ENCODE measurements around the gene RAF1.
"Not testable (repeated sequence)": the region's sequence is repeated elsewhere in the genome, so short reads cannot be mapped to it uniquely, and the experiment has no call there.

RAF1 gene

DNA sequence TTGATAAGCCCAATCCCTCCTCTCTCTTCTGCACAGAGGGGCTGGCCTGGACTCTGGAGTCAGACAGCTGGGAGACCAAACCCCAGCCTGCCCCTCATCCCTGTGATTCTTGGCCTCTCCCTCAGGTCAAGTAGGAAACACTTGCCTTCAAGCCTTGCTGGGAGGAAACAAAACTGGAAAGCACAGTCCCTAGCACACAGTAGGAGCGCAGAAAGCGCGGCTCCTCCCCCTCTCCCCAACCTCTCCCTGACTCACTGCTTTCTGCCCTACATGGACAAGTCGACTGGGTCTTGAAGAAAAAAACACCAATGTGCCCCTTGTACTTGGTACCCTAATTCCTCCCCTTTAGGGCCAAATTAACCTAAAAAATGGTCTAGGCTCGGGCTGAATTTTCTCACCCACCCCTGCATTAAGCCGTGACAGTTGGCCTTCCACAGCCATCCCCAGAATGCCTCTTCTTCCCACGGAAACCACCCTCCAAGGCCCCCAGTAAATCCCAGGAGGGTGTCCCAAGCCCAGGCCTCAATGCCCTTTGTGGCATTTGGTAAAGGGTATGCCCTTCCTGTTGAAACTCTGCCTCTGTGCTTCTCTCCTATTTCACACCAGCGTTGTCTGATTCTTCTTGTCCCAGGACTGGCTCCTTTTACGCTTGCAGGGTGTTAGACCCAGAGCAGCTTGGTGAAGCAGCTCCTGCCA is 11.3 kb upstream of the RAF1 start:
- DNase-seq: no peak

DNA sequence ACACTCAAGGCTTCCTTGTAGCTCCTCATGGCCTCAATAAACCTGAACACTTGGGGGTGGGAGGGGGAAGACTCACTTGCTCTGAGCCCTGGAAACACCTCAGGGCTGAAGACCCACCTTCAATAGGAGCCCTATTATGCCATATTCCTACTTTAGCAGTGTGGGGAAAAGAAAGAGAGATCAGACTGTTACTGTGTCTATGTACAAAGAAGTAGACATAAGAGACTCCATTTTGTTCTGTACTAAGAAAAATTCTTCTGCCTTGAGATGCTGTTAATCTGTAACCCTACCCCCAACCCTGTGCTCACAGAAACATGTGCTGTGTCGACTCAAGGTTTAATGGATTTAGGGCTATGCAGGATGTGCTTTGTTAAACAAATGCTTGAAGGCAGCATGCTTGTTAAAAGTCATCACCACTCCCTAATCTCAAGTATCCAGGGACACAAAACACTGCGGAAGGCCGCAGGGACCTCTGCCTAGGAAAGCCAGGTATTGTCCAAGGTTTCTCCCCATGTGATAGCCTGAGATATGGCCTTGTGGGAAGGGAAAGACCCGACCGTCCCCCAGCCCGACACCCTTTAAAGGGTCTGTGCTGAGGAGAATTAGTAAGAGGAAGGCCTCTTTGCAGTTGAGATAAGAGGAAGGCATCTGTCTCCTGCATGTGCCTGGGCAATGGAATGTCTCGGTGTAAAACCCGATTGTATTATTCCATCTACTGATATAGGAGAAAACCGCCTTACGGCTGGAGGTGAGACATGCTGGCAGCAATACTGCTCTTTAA is 10.2 kb upstream of the RAF1 start:
- not testable (repeated sequence) for DNase-seq

DNA sequence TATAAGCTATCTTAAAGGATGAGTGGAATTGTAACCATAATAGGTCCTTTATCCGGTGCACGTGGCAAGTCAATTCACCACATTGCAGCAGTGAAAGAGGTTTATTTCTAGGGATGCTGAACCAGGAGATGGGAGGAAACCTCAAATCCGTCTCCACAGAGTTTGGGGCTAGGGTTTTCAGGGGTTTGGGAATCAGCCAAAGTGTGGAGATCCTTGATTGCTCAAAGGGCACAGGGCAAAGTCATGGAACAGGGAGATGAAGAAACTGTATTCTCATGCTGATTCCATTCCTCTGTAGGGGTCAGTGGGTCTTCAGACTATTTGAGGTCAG is 7.2 kb upstream of the RAF1 start:
- DNase-seq: no peak

DNA sequence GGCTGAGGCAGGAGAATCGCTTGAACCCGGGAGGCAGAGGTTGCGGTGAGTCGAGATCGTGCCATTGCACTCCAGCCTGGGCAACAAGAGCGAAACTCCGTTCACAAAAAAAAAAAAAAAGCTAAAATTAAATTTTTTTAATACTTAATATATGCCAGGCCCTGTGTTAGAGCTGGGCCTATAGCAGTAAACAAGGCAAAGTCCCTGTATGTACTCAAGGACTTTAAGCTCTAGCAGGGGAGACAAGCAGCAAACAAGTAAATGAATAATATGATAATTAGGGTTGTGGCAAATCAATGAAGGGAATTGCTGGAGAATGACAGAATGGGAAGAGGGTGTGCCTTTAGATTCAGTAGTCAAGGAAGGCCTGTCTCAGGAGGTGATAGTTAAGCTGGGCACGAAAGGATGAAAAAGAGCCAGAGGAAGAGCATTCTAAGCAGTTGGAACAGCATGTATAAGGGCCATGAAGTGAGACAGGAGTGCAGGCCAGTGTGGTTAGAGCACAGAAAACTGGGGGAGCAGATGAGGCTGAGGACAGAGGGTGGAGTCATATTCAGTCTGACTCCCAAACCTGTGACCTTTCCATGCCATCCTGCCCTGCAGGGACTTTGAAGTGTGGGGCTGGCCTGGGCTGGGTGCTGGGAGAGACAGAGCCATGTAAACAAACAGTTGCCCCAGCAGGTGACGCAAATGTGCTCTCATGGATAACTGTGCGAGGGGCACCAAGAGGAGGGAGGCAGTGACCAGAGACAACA is 6.6 kb upstream of the RAF1 start:
- no peak for DNase-seq

DNA sequence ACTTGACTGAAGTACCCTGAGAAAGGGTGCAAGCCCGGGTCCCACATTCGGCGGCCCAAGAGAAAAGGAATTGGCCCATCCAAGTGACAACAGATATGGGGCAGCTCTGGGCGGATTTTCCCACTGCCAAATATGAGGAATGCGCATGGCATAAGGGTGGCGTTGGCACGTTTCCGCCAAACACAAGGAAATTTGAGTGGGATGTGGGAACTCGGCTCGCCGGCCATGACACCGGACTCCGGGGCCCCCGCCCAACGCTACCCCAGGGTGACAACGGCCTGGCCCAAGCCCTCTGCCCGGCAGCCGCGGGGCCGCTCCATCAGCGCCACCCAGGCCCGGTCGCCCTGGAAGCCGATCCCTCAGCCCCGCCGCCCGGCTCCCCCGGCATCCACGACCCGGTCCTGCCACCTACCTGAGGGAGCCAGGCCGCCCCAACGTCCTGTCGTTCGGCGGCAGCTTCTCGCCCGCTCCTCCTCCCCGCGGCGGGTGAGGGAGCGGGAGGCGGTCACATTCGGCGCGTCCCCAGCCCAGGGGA is 449 bp downstream of the RAF1 start:
- DNase-seq: no peak

DNA sequence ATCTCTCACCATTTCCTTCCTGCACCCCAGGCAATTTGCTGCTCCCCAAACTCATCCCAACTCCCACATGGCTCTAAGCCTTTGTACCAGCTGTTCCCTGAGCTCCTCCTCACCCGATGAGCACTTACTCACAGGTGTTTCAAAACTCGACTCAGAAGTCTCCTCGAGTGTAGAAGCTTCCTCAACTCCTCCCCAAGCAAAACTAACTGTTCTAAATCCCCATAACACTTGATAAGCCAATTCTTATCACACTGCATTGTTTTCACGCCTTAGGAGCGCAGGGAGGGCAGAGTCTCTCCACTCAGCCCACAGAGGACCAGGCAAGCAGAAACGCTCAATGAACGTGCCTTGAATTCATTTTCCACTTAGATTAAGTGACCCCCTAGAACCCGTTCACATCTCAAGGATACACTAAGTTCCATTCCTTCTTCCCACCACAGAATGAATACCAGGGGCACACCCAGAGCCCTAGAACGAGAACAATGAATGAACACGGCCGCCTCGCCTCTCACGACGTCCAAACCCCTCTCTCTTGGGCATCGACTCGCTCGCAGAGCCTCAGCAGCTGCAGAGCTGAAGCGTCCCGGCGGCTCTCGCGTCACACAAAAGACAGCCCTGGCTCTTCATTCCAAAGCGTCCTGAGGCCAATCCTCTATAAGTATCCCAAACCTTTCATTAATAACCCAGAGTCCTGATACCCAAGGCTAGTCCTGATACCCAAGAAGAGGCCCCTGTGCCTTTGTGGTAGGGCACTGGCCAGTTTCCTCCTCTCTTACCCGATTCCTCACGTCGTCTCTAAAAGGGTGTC is 1.1 kb downstream of the RAF1 start:
- DNase-seq: peak in 1 of 2 experiments; percentile 37

DNA sequence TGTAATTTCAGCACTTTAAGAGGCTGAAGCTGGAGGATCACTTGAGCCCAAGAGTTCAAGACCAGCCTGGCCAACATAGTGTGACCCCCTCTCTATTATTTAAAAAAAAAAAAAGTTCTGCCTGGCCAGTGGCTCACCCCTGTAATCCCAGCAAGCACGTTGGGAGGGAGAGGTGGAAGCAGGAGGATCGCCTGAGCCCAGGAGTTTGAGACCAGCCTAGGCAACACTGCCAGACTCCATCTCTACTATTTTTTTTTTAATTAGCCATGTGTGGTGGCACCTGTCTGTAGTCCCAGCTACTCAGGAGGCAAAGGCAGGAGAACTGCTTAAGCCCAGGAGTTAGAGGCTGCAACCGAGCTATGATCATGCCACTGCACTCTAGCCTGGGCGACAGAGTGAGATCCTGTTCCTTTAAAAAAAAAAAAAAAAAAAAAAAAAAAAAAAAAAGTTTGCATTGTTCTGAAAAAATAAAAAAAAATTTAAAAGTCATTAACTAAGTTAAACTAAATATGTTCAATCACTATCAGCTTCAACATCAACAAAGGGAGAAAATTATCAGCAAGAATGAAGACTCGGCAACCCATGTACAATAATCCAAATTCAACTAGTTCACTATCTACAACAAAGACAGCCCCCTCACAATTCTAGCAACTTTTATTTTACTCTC is 1.9 kb downstream of the RAF1 start:
- no peak for DNase-seq

DNA sequence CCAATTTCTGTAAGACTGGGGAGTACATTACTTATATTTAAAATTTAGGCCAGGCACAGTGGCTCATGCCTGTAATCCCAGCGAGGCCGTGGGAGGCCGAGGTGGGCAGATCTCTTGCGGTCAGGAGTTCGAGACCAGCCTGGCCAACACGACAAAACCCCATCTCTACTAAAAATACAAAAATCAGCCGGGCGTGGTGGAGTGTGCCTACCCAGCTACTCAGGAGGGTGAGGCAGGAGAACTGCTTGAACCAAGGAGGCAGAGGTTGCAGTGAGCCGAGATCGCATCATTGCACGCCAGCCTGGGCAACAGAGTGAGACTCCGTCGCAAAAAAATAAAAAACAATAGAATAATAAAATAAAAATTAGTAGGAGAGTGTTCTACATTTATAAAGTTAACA is 2.5 kb downstream of the RAF1 start:
- DNase-seq: not testable (repeated sequence)

DNA sequence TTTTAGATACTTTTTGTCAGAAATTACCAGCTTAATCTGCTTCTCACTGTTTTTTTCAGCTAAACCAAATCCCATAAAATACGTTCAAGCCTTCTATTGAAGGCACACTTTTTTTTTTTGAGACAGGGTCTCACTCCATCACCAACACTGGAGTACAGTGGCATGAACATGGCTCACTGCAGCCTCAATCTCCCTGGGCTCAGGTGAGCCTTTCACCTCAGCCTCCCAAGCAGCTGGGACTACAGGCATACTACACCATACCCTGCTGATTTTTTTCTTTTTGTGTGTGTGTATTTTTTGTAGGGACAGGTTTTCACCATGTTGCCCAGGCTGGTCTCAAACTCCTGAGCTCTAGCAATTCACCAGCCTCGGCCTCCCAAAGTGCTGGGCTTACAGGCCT is 3.7 kb downstream of the RAF1 start:
- no peak for DNase-seq

DNA sequence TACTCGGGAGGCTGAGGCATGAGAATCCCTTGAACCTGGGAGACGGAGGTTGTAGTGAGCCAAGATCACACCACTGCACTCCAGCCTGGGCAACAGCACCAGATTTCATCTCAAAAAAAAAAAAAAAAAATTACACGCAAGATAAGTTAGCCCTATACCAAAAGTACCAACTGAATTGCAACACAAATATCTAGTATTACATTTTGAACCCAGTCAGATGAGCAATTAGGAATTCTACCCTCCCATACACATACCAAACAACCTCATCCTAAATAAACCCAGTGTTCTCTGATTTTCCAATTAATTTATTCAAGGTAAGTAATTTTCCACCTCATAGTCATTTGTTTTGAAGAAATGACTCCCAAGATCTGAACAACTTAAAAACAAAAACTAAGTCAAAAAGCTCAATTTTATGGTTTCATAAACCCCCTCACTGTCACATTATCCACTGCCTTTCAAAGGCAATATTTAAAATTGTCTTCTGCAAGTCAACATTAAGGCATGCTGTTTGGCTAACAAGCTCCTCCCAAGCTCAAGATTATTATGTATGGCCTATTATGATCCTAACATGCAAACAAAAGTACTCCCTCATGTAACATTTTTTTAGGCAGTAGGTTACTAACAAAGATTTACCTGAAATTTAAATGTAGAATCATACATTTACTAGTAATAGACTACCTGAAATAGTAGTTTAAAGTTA is 4.5 kb downstream of the RAF1 start:
- no peak for DNase-seq

DNA sequence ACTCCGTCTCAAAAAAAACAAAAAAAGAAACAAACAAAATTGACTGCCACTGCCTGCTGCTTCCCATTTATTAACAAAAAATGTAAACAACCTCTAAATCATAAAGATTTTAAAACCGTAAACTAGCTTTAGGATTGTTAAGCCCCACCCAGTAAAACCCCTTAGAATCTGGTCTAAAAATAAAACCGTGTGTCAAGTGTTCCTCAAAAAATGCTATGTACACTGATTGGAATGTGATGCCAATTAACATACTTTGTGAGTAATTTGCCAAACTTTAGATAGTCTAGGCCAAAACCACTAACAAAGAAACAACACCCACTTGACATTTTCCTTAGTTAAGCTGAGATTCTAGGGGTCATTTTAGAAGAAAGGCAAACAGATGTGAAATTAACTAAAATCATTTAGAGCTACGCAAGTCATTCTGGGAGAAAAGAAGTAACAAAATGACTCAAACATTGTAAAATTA is 5.3 kb downstream of the RAF1 start:
- DNase-seq: peak in 1 of 2 experiments; percentile 67

DNA sequence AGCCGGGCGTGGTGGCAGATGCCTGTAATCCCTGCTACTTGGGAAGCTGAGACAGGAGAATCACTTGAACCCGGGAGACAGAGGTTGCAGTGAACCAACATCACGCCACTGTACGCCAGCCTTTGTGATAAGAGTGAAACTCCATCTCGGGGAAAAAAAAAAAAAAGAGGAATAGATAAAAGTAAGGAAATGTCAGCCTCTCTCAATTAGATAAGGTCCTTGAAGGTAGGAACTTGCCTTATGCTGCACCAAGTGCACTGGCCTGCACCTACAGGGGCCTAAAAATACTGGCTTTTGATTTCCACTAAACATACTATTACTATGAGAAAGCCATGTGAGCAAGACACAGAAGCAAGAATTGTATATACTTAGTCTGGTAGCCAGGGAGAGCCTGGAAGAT is 7.1 kb downstream of the RAF1 start:
- DNase-seq: no peak

DNA sequence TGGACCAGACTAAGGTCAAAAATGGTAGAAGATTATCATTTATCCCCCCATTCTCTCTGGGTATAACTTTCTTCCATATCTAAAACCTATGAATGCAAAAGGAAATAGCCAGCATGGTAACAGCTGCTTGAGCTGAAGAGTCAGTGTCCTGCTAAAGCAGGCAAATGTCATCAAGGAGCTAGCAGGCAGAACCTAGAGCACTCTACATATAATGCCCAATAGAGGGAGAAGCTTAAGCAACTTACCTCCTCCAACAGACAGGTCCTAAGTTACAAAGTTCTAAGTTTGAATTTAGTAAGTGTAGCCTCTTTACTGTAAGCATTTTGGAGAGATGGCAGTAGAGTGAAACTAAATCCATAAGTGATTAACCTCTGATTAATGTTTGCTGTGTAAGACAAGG is 7.7 kb downstream of the RAF1 start:
- no peak for DNase-seq

DNA sequence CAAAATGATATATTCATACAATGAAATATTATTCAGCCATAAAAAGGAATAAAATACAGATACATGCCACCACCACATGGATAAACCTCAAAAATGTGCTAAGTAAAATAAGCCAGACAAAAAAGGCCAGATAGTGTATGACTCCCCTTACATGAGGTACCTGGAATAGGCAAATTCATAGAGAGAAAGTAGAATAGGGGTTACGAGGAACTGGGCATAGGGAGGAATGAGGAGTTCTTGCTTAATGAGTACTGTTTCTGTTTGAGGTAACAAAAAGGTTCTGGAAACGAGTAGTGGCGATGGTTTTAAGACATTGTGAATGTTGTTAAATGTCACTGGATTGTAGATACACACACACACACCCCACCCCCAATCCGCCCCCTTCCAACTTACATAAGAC is 8.2 kb downstream of the RAF1 start:
- DNase-seq: no peak

DNA sequence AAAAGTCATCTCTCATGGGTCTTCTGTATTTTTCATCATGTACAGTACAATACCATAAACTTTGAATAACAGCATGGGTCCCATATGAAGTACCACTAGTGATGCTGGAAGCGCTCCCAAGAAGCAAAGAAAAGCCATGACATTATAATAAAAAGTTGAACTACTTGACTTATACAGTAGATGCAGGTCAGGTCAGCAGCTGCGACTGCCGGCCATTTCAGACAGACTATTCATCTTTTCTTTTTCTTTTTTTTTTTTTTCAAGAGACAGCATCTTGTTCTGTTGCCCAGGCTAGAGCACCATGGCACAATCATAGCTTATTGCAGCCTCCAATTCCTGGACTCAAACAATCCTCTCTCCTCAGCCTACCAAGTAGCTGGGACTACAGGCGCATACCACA is 10.2 kb downstream of the RAF1 start:
- no peak for DNase-seq

DNA sequence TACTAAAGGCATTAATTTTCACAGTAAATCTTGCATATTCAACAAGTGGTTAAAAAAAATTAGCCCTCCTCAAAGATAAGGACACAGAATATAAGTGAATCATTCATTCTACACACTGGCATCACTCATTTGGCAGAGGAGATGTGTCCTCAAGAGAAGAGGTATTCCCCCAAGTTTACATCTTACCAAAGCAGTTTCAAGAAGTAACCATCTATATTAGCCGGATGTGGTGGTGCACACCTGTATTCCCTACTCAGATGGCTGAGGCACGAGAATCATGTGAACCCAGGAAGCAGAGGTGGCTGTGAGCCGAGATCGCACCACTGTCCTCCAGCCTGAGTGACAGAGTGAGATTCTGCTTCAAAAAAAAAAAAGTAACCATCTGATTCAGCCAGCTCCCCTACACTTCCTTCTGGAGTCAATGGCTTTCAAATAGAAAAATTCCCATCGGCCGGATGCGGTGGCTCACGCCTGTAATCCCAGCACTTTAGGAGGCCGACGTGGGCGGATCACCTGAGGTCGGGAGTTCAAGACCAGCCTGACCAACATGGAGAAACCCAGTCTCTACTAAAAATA is 15.4 kb downstream of the RAF1 start:
- no peak for DNase-seq

DNA sequence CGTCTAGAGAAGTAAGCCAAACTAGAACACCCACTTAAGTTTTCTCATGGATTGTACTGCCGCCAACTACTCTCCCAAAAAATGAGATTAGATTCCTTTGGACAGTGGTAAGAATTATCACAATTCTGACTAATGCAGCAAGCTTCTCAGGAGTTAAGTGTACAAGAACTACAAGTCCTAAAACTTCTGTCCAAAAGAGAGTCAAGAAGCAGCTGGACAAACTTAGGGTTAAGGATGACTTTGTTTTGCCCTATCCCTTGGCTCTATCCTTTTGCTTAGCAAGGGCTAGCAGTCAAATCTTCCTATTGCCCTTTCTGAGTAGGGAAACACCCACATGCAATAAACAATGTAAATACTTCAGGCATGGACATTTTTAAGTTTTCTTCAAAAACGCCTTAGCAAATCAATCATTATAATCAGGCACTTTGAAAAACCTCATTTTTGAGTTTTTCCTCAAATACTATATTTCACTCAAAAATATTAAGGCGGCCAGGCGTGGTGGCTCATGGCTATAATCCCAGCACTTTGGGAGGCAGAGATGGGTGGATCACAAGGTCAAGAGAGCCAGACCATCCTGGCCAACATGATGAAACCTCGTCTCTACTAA is 19.5 kb downstream of the RAF1 start:
- DNase-seq: no peak

DNA sequence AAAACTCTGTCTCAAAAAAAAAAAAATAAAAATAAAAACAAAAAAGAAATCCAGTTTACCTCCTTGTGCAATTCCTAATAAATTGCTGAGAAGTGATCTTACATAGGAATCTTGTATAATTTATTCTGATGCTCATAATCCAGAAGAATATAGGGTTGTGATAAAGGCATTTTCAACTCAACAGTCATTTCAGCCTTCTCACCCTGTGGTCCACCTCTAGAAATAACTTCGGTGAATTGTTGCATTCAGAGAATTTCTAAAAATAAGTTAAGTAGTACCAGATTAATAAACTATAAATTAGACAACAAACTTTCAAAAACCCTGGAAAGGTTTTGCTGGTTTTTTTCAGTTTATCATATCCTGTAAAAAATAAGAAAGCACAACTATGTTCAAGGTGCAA is 20.2 kb downstream of the RAF1 start:
- no peak for DNase-seq

DNA sequence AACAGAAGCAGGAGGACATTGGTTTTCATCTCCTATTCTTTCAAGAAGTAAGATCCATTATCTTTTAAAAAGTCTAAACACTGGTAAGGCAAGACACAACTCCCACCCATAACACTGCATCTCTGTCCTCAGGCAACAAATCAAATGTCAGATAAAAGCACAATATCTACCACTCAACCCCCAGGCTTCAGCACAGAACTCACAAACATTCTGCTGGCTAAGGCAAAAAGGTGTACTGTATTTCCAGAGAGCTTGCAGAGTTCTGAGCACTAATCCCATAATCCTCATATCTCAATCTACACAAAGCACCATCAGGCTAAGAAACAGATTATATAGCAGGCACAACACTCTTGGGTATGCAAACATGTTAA is 20.9 kb downstream of the RAF1 start:
- DNase-seq: no peak

DNA sequence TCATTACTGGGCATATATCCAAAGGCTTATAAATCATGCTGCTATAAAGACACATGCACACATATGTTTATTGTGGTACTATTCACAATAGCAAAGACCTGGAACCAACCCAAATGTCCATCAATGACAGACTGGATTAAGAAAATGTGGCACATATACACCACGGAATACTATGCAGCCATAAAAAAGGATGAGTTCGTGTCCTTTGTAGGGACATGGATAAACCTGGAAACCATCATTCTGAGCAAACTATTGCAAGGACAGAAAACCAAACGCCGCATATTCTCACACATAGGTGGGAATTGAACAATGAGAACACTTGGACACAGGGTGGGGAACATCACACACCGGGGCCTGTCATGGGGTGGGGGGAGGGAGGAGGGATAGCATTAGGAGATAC is 23.1 kb downstream of the RAF1 start:
- DNase-seq: not testable (repeated sequence)

DNA sequence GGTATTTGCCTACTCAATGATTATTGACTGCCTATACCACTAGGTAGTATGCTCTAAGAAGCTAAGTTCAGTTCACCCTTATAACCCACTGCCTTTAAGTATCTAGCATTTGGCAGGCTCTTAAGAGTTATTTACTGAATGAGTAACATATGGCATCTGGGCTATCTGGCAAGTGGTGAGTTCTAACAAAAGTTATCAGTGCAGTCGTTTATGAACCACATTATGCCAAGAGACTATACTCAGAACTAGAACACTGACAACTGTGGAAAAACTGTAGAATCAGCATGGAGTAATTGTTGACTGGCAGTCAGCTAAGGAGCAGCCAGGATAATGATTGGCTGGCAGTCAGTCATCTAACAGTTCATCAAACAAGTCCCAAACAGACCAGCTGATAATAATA is 25.8 kb downstream of the RAF1 start:
- no peak for DNase-seq
